PC-3 (cell line): ENCODE measurements around the gene GZMB.

Source experiments
- EZH2 ChIP-seq: fragments of 300-600 bp; sonication (generic); IDR thresholded peaks from one replicate; pipeline ENCODE4 v1.6.1; 2017; ENCODE audit warnings: antibody characterized with exemption, mild to moderate bottlenecking, low read length; ENCODE audit not compliant: unreplicated experiment
- EZH2phosphoT487 ChIP-seq: fragments of 300-600 bp; sonication (generic); IDR thresholded peaks from 2 replicates; pipeline ENCODE4 v1.6.1; 2018; ENCODE audit warnings: mild to moderate bottlenecking, antibody characterized with exemption, low read length, borderline replicate concordance
- TF ChIP-seq, protein P1 (sequence below): fragments of 300-600 bp; sonication (generic); conservative IDR thresholded peaks from 2 replicates; pipeline ENCODE4 v1.5.1; 2017; ENCODE audit warnings: antibody characterized with exemption, low read depth, mild to moderate bottlenecking, low read length

DNA sequence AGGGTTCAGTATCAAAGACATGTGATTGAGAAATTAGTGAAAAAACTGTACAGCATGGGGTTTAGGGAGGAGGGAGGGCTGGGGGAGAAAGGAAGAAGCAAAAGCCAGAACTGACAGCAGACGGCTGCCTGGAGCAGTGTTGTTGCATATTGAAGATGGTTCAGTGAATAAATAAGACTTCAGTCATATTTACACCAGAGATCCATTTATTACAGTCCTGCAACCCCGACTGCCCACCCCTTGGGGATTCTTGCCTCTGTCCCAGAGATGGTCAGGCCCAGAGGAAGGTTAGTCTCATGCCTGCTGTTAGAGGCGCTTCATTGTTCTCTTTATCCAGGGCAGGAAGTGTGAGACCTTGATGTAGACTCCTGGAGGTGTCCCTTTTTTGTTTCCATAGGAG, 27.7 kb downstream of the GZMB start:
- TF ChIP-seq, protein P1, sequence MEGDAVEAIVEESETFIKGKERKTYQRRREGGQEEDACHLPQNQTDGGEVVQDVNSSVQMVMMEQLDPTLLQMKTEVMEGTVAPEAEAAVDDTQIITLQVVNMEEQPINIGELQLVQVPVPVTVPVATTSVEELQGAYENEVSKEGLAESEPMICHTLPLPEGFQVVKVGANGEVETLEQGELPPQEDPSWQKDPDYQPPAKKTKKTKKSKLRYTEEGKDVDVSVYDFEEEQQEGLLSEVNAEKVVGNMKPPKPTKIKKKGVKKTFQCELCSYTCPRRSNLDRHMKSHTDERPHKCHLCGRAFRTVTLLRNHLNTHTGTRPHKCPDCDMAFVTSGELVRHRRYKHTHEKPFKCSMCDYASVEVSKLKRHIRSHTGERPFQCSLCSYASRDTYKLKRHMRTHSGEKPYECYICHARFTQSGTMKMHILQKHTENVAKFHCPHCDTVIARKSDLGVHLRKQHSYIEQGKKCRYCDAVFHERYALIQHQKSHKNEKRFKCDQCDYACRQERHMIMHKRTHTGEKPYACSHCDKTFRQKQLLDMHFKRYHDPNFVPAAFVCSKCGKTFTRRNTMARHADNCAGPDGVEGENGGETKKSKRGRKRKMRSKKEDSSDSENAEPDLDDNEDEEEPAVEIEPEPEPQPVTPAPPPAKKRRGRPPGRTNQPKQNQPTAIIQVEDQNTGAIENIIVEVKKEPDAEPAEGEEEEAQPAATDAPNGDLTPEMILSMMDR: no peak
- no peak for TF ChIP-seq EZH2phosphoT487
- TF ChIP-seq EZH2: no peak
